GM19043 (cell line): Measurements from ENCODE around the gene ZCCHC2.

Experiments used
- ATAC-seq: cut with Tn5 transposase; IDR thresholded peaks from one replicate; pipeline ENCODE4 v1.9.1; 2021; ENCODE audit warnings: low read depth; ENCODE audit not compliant: unreplicated experiment

The ZCCHC2 gene

GRCh38 chr18:62509779-62510178, 13.0 kb upstream of the ZCCHC2 start:
- no peak for ATAC-seq

- no peak for ATAC-seq
Observed at GRCh38 chr18:62510789-62511188, 12.0 kb upstream of the ZCCHC2 start.

- ATAC-seq = no peak
Observed at GRCh38 chr18:62512532-62512931, 10.3 kb upstream of the ZCCHC2 start.

- ATAC-seq = no peak
Observed at GRCh38 chr18:62512996-62513395, 9.8 kb upstream of the ZCCHC2 start.

GRCh38 chr18:62514570-62514969, 8.3 kb upstream of the ZCCHC2 start:
- no peak for ATAC-seq

- no peak for ATAC-seq
Observed at GRCh38 chr18:62516242-62516641, 6.6 kb upstream of the ZCCHC2 start.

GRCh38 chr18:62518460-62519375, 4.1 kb upstream of the ZCCHC2 start:
- no peak for ATAC-seq

GRCh38 chr18:62519684-62520083, 3.1 kb upstream of the ZCCHC2 start:
- ATAC-seq = no peak

GRCh38 chr18:62521082-62521481, 1.7 kb upstream of the ZCCHC2 start:
- ATAC-seq = no peak

- ATAC-seq = no peak
Observed at GRCh38 chr18:62521593-62521992, 1.2 kb upstream of the ZCCHC2 start.

- ATAC-seq = peak; percentile 1
Observed at GRCh38 chr18:62522178-62522503, 684 bp upstream of the ZCCHC2 start.

GRCh38 chr18:62523255-62523588, 397 bp downstream of the ZCCHC2 start:
- ATAC-seq = no peak

- ATAC-seq = no peak
Observed at GRCh38 chr18:62523631-62524439, 1.0 kb downstream of the ZCCHC2 start.

GRCh38 chr18:62524440-62525200, 1.8 kb downstream of the ZCCHC2 start:
- no peak for ATAC-seq

GRCh38 chr18:62525608-62526007, 2.8 kb downstream of the ZCCHC2 start:
- no peak for ATAC-seq

- peak; percentile 15 for ATAC-seq
Observed at GRCh38 chr18:62526098-62527025, 3.5 kb downstream of the ZCCHC2 start.

GRCh38 chr18:62529597-62529996, 6.8 kb downstream of the ZCCHC2 start:
- ATAC-seq = no peak

GRCh38 chr18:62531078-62531477, 8.3 kb downstream of the ZCCHC2 start:
- ATAC-seq = no peak

GRCh38 chr18:62531931-62532330, 9.1 kb downstream of the ZCCHC2 start:
- ATAC-seq = no peak

GRCh38 chr18:62536005-62536404, 13.2 kb downstream of the ZCCHC2 start:
- no peak for ATAC-seq
